HG02610 (cell line): ENCODE results near the gene CD79A.
"Not testable (repeated sequence)": the region's sequence is repeated elsewhere in the genome, so short reads cannot be mapped to it uniquely, and the experiment has no call there.

Source experiments
- ATAC-seq: cut with Tn5 transposase; IDR thresholded peaks from one replicate; pipeline ENCODE4 v1.9.1; 2021; ENCODE audit warnings: mild to moderate bottlenecking, moderate library complexity; ENCODE audit not compliant: unreplicated experiment

CD79A gene

DNA sequence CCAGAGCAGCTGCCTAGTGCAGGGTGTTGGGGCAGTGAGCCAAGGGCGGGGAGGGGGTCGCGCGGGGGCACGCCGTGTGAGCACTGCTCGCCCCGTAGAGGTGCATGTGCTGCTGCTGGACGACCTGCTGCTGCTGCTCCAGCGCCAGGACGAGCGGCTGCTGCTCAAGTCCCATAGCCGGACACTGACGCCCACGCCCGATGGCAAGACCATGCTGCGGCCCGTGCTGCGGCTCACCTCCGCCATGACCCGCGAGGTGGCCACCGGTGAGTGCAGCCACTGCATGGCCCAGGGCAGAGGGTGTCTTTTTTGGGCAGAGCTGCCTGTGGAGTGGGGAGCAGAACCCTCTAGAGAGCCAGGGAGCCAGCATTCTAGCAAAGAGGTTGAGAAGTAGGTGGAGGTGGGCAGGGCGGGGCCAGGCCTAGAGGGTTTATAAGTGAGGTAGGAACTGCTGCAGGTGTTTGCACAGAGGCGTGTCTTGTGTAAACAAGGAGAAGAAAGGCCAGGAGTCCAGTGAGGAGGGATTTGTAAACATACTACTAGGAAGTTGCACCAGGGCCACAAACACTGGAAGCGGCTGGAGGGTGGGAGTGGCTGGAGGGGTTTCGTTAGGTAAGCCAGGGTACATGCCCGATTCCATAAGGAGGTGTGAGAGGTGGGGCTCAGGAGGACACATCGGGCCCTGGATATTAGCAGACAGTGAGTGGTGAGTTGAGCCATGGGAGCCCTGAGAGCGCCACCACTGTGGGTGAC is 27.2 kb downstream of the CD79A start:
- ATAC-seq, result no peak

DNA sequence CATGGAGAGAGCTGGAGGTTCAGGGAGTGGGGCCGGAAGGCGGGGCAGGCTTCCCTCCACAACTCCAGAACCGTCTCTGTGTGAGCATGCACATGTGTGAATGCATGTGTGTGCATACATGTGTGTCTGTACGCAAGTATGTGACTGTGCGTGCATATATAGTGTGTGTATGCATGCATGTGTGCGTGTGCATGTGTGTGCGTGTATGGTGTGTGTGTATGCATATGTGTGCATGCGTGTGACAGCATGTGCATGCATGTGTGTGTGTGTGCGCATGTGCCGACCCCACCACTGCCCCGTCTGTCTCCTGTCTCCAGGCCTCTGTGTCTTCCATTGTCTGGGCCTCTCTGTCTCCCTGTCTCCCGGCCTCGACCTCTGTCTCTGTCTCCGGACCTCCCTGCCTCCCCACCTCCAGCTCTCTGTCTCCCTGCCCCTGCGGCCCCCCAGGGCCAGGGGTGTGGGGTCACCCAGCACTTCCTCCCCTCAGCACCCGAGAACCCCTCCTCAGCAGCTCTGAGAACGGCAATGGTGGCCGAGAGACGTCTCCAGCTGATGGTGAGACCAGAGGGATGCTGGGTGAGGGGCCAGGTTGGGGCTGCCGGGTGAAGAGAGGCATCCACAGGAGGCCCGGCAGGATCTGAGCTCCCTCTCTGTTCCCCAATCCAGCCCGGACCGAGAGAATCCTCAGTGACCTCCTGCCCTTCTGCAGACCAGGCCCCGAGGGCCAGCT is 28.4 kb downstream of the CD79A start:
- ATAC-seq, result no peak

- no peak for ATAC-seq
Observed at GRCh38 chr19:41906271-41906670, 29.2 kb downstream of the CD79A start.

DNA sequence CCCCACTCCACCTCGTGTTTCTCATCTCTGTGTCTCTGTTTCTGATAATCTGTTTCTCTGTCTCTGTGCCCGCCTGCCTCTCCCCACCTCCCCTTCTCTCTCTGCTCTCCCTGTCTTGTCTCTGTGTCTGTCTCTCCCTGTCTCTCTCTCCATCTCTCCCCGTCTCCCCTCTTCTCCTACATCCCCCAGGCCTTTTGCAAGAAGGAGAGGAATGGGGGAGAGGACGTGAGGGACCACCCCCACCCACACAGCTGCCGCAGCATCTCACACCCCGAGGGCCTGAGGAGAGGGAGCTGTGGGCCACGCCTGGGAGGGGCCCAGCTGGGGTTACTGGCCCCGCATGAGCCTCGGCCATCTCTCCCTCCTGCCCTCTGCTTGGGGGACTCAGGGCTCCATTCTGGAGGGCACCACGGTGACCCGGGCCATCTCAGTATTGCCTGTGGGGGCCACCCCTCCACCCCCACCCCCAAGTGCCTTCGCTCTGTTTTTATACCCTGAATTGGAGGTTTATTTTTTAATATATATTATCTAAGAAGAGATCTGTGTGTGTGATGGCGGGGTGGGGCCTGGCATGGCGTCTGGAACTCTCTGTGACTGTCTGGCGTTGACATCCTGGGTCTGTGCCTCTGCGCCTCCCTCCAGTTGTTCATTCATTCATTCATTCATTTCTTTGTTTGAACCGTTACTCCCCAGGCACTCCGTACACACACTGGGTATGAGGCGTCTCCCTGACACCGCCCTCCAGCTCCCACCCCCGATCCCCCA is 30.0 kb downstream of the CD79A start:
- ATAC-seq, result no peak

DNA sequence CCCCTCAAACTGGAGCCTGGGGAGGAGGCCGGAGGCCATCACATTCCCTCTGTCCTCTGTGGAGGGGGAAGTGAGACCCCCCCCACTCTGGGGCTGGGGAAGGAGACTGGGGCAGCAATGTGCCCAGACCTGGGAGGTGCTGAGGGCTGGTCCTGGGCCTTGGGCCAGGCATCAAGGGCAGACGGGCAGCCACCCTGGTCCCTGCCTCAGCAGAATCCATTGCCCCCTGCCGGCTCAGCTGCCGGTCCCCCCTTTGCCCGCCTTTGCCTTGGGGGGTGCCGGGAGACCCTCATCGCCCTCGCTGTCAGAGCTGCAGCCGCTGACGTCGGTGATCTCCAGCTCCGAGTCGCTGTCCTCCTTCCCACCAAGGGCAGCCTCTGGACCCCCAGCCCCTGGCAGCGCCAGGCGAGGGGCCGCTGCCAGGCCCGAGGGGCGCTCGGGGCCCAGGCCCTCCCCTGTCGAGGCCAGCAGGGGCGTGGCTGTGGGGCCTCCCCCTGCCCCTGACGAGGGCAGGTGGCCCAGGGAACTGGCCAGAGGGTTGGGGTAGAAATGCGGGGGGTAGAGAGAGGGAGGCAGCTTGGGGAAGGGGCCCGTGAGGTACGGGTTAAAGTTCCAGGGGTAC is 31.0 kb downstream of the CD79A start:
- no peak for ATAC-seq

- ATAC-seq, result no peak
Observed at GRCh38 chr19:41908724-41909464, 31.8 kb downstream of the CD79A start.

GRCh38 chr19:41909706-41910105 is 32.6 kb downstream of the CD79A start:
- no peak for ATAC-seq

- ATAC-seq, result no peak
Observed at GRCh38 chr19:41910240-41910991, 33.3 kb downstream of the CD79A start.

DNA sequence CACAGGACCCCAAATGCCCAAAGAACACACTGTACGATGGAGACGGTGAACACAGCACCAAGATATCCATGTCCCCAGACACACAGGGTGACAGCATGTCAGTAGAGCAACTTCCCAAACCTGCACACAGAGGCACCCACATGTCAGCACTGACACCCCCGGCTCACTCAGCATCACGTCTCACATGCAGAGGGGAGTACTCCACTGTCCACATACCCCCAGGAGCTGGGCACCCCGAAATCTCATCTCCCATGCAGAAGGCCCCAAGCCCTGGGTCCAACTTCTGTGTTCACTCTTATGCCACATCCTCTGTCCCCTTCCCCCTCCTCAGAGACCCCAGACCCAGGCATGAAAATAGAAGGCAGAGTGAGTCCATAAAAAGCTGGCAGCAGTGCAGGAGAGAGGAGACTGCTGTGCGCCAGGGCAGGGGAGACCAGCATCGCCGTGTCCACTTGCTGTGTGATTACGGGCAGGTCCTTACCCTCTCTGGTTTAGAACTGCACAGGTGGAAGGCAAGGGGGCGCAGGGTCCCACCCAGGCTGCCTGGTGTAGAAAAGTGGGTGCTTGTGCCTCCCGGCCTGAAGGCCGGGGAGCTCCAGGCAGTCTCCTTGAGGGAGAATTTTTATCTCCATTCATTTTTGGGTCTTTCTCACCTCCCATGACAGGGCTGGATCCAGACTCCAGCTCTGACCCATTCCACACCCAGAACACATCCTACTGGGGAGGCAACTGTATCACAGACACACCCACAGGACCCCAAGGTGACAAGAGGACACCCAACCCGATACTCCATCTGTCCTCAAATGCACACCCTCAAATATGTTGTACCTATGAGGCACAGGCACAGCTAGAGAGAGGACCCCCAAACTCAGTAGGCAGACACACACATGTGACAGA is 34.2 kb downstream of the CD79A start:
- no peak for ATAC-seq

DNA sequence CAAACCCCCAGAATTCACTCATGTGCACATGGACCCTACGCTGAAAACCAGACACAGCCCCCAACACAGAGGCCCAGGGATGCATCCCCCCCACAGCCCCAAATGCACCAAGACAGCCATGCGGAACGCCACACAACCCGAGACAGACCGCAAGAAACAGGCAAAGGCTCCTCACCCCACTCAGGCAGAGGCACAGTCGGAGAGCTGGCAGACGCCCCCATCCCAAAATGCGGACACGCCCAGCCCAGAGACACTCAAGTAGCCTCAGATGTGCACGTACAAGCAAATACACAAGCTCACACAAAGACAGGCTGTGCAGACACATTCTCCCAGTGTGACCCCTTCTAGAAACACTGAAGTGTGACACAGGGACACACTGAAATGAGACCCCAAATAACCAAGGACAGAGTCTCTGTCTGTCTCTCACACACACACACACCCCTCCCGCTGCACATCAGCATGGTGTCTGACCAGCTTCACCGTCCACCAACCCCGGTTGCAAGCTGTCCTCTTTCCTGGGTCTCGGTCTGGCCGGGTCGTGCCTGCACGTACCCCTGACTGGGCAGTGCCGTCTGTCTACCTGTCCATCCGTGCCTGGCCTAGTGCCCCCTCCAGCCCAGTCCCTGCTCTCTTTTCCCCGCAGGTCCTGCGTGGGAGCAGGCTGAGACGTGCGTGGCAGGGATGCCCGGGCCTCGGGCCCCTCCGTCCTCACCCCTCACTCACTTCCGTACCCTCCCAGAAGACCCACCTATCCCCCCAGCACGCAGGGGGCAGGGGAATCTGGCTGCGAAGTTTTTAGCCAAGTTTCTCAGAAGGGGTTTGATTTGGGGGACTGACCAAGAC is 35.0 kb downstream of the CD79A start:
- no peak for ATAC-seq

DNA sequence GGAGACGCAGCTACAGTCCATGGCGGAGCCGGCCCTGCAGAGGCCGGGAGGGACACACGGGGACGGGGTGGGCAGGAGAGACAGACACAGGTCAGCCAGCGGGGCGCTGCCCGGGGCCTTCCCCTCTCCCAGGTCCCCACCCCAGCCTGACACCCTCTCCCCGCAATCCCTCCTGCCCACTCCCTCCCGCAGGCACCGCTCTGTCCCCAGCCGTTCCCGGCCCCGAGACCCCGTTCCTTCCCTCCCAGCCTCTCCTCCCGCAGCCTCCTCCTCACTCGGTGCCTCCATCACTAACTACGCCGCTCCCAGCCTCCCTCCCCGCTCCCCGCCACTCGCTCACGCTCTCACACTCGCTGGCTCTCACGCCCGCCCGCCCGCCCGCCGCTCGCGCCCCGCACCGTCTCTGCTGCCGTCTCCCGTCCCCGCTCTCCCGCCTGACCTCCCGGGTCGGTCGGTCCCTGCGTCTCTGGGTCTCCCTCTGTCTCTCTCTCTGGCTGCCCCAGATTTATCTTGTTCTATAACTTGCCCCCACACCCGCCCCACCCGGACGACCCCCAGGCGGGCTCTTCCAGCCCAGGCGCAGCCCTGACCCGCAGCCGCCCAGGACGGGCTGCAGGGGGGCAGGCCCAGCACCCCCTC is 35.9 kb downstream of the CD79A start:
- ATAC-seq, result no peak

- no peak for ATAC-seq
Observed at GRCh38 chr19:41913538-41914423, 36.7 kb downstream of the CD79A start.

GRCh38 chr19:41914424-41914834 is 37.4 kb downstream of the CD79A start:
- ATAC-seq, result not testable (repeated sequence)

- no peak for ATAC-seq
Observed at GRCh38 chr19:41915021-41915775, 38.1 kb downstream of the CD79A start.

DNA sequence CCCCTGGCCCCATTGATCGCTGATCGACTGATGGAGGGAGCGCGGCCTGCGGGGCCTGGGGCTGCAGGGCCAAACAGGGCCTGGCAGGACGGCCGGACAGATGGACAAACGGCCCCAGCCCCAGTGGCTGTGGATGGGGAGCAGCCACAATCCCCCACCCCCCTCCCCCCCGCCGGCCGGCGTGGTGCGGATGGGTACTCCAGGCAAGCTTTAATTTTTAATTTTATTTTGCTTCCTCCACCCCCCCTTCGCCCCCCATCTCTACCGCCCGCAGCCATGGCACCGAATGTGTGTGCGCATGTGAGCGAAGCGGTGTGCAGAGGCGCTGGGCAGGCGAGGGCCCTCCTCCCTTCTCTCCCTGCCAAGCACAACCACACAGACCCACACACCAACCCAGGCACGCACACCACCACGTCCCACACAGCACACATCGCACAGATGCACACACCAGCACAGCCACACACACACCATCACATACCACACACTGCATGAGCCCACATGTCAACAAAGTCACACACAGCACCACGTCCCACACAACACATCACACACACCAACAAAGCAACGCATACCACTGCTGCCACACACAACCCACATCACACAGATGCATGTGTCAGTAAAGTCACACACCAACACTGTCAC is 38.8 kb downstream of the CD79A start:
- no peak for ATAC-seq
